HUES6 (cell line): ENCODE results near the gene LPCAT2.

Source experiments
- H3K27ac ChIP-seq: 2 replicates; pipeline ENCODE4 v1.7.0; 2013; ENCODE audit warnings: low read depth, mild to moderate bottlenecking, low read length, inconsistent platforms
- H3K27me3 ChIP-seq: 2 replicates; pipeline ENCODE4 v1.6.1; 2013; ENCODE audit warnings: low read length; ENCODE audit not compliant: control insufficient read depth, insufficient read depth
- H3K36me3 ChIP-seq: 2 replicates; pipeline ENCODE4 v1.6.1; 2013; ENCODE audit warnings: low read length; ENCODE audit not compliant: control insufficient read depth, insufficient read depth
- H3K4me1 ChIP-seq: 2 replicates; pipeline ENCODE4 v1.6.1; 2013; ENCODE audit warnings: low read length; ENCODE audit not compliant: control insufficient read depth, insufficient read depth
- H3K4me3 ChIP-seq: 2 replicates; pipeline ENCODE4 v1.5.1; 2013; ENCODE audit warnings: low read depth, low read length
- H3K9ac ChIP-seq: one replicate; pipeline ENCODE4 v1.6.1; 2013; ENCODE audit warnings: mild to moderate bottlenecking, low read length
- H3K9me3 ChIP-seq: 2 replicates; pipeline ENCODE4 v1.6.1; 2013; ENCODE audit warnings: low read depth, low read length; ENCODE audit not compliant: control insufficient read depth, insufficient read depth

The LPCAT2 gene

DNA sequence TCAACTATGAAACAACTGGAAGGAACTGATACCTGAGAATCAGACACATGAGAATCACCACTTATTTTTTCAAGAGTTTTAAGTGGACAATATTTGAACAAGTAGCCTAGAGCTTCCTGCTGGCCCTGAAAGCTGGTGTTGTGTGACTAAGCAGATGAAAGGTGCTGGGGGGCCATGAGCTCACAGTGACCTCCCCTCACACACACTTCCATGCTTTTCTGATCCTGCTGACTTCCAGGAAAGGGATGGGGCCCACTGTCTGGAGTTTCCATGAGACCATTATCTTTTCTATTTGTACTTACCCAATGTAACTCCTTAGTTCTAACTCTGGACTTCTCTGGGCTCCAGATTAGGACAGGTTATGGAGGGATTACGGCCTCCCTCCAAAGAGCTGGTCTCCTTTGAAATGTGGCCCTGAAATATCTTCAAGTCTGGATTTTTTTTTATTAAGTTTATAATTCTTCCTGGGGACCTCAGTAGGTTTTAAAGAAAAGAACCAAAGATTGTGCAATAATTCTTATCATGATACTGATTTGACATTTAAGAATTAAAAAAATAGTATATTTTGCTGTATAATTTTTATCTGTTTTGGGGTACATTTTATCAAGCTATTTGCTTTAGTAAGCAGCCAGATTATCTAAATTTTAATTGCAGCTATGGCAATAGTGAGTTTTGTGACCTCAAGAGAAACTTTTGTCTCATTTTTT lies 62.5 kb downstream of the LPCAT2 start:
- Histone ChIP-seq H3K4me1 (no peaks in the 10 kb centered on the region), H3K27ac (no peak overlapping the region), H3K36me3 (no peaks in the 10 kb centered on the region), H3K27me3 (no peaks in the 10 kb centered on the region), H3K9ac (no peak overlapping the region), H3K9me3 (no peaks in the 10 kb centered on the region), H3K4me3 (no peak overlapping the region)

DNA sequence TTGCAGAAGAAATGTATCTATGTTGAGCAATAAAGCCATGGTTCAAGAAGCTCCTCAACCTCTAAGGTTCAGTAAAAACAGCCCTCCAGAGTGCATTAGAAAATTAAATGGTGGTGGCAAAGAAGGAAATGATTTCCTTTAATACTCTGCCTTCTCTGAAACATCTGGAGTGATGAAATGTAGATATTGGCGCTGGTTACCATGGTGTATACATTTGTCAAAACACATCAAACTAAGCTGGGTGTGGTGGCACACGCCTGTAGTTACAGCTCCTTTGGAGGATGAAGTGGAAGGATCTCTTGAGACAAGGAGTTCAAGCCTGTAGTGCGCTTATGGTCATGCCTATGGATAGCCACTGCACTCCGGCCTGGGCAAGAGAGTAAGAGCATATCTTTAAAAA lies 63.6 kb downstream of the LPCAT2 start:
- Histone ChIP-seq H3K27me3 (no peaks in the 10 kb centered on the region), H3K9ac (no peak overlapping the region), H3K36me3 (no peaks in the 10 kb centered on the region), H3K4me3 (no peak overlapping the region), H3K27ac (no peak overlapping the region), H3K9me3 (no peaks in the 10 kb centered on the region), H3K4me1 (no peaks in the 10 kb centered on the region)

DNA sequence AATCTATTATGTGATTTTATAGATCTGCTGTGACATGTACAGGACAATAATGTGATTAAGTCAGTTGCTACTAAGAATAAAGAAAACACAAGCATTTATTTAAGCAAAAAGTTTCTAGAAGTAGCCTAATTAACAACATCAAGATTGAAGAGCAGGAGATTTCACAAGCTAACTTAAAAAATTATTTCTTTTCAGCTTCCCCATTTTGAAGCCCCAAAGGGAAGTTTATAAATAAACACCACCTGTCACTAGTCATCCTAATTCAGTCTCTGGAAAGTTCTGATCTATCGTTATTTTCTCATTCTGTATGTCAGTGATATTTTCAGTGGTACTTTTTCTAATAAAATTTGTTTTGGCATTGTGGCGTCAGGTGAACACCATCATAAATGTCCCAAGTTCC lies 65.9 kb downstream of the LPCAT2 start:
- Histone ChIP-seq H3K4me3 (no peak overlapping the region), H3K27ac (no peak overlapping the region), H3K4me1 (no peaks in the 10 kb centered on the region), H3K9me3 (no peaks in the 10 kb centered on the region), H3K36me3 (peaks cover 5% of the 10 kb centered on the region), H3K9ac (no peak overlapping the region), H3K27me3 (no peaks in the 10 kb centered on the region)

DNA sequence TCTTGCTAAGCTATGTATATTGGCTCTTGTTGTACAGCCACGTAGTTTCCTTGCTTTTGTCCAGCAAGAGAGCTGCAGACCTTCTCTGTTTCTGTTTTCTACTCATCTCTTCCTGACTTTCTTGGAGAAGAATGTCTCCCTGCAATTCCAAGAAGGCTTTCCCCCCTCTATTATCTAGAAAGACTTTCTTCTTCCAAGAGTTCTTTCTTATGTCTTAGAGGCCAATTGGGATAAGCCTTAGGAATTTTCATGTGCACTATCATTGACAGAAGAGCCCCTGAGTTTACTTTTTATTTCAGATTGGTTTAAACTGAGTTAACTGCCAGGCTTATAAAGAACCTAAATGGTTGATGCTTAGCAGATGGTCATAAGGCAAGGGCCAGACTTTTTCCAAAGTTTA lies 66.6 kb downstream of the LPCAT2 start:
- Histone ChIP-seq H3K36me3 (peaks cover 6% of the 10 kb centered on the region), H3K9me3 (no peaks in the 10 kb centered on the region), H3K27me3 (no peaks in the 10 kb centered on the region), H3K4me3 (no peak overlapping the region), H3K27ac (no peak overlapping the region), H3K4me1 (no peaks in the 10 kb centered on the region), H3K9ac (no peak overlapping the region)

DNA sequence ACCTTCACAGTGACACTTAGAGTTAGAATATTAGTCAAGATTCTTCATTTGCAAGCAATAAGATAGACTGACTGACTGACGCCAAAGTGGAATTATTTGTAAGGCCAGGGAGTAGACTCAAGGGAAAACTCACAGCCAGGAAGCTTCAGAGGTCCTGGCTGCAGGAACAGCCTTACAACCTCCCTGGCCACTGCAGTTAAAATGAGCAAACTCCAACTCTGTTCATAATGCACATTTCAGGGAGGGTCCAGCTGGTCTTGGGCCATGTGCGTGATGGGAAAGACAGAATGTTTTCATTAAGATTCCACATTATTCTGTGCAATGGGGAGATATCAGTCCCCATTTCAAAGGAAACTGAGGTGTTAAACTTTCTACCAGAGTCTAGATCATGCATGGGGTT lies 67.5 kb downstream of the LPCAT2 start:
- Histone ChIP-seq H3K36me3 (peaks cover 6% of the 10 kb centered on the region), H3K27ac (no peak overlapping the region), H3K9ac (no peak overlapping the region), H3K4me3 (no peak overlapping the region), H3K27me3 (no peaks in the 10 kb centered on the region), H3K4me1 (no peaks in the 10 kb centered on the region), H3K9me3 (no peaks in the 10 kb centered on the region)

DNA sequence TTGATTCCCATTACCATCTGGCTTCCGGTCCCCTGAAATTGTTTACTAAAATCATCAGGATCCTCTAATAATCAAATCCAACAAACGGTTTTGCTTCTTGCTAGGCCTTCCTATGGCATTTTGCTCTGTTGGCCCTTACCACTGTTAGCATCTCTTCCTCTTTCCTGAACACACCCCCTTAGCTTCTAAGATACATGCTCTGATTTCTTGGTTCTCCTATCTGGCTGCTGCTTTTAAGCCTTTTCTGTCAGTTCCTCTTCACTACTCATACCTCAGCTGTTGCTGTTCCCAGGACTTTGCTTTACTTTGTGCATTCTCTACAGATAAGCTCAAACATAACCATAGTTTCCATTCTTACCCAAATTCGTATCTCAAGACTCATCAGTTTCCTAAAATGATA lies 69.0 kb downstream of the LPCAT2 start:
- peaks cover 6% of the 10 kb centered on the region for H3K36me3 ChIP-seq

DNA sequence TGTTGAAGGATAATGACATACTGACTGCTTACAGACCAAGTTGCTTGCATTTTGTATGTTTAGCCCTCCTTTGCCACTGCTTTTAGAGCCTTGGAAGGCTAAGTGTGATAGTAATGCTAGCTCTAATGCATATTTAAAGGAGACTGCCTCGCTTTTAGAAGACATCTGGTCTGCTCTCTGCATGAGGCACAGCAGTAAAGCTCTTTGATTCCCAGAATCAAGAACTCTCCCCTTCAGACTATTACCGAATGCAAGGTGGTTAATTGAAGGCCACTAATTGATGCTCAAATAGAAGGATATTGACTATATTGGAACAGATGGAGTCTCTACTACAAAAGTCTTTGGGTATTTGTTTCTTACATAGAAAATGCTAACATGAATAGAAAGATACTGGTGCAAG lies 76.8 kb downstream of the LPCAT2 start:
- no peak overlapping the region for H3K27ac ChIP-seq
- no peaks in the 10 kb centered on the region for H3K9me3 ChIP-seq
- H3K9ac ChIP-seq, result no peak overlapping the region
- H3K36me3 ChIP-seq, result no peaks in the 10 kb centered on the region; the same call in 1 of the 2 replicates
- H3K4me1 ChIP-seq, result no peaks in the 10 kb centered on the region
- H3K27me3 ChIP-seq, result no peaks in the 10 kb centered on the region
- H3K4me3 ChIP-seq, result no peak overlapping the region

More for the DNA sequence above, 69.0 kb downstream of the LPCAT2 start:
- H3K4me1 ChIP-seq, result no peaks in the 10 kb centered on the region
- no peak overlapping the region for H3K4me3 ChIP-seq
- no peak overlapping the region for H3K27ac ChIP-seq
- no peak overlapping the region for H3K9ac ChIP-seq
- no peaks in the 10 kb centered on the region for H3K9me3 ChIP-seq
- no peaks in the 10 kb centered on the region for H3K27me3 ChIP-seq

DNA sequence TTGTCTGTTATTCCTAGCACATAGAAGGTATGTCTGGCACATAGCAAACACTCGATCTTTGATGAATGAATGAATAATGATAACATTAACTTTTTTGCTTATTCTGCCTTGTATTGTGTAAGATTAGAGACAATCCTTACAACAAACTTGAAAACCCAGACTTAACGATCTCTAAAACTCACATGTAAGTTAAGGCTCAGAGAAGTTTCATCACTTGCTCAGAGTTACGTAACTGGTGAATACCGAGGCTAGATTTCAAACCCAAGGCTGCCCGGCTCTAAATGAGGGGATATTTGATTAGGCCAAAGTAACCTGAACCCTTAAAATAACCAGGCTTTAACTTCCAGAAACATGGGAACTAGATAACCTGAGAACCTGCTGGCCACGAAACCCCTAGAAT lies 79.9 kb downstream of the LPCAT2 start:
- Histone ChIP-seq H3K27ac (no peak overlapping the region), H3K9ac (no peak overlapping the region), H3K4me3 (no peak overlapping the region), H3K27me3 (no peaks in the 10 kb centered on the region), H3K9me3 (no peaks in the 10 kb centered on the region), H3K4me1 (no peaks in the 10 kb centered on the region), H3K36me3 (no peaks in the 10 kb centered on the region)

DNA sequence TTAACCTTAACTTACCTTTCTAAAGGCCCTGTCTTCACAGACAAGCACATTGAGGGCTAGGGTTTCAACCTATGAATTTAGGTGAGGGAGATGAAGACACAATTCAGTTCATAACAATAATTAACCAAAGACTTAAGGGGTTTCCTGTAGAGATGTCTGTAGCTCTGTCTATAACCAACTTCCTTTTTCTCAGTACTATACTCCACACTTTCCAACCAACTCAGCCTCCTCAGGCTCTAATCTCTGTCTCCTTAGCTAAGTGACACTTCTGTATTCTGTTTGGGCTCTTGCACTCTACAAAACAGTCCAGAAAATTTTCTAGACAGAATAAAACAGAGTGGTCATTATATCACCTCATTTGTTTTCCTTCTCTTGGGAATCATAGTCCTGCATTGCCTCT lies 83.4 kb downstream of the LPCAT2 start:
- Histone ChIP-seq H3K36me3 (no peaks in the 10 kb centered on the region), H3K9ac (no peak overlapping the region), H3K27me3 (no peaks in the 10 kb centered on the region), H3K4me1 (no peaks in the 10 kb centered on the region), H3K9me3 (no peaks in the 10 kb centered on the region), H3K27ac (no peak overlapping the region), H3K4me3 (no peak overlapping the region)

DNA sequence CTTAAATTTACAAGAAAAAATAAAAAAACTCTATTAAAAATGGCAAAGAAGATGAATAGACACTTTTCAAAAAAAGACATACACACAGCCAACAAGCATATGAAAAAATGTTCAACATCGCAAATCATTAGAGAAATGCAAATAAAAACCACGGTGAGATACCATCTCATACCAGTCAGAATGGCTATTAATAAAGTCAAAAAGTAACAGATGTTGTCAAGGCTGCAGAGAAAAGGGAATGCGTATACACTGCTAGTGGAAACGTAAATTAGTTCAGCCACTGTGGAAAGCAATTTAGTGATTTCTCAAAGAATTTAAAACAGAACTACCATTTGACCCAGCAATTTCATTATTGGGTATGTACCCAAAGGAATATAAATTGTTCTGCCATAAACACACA lies 89.1 kb downstream of the LPCAT2 start:
- 0 out of 2 replicates have a peak, but pooled peaks cover 3% of the 10 kb centered on the region for H3K4me1 ChIP-seq
- no peak overlapping the region for H3K27ac ChIP-seq
- no peaks in the 10 kb centered on the region for H3K9me3 ChIP-seq
- no peak overlapping the region for H3K9ac ChIP-seq
- H3K4me3 ChIP-seq, result no peak overlapping the region
- H3K36me3 ChIP-seq, result no peaks in the 10 kb centered on the region
- H3K27me3 ChIP-seq, result no peaks in the 10 kb centered on the region

DNA sequence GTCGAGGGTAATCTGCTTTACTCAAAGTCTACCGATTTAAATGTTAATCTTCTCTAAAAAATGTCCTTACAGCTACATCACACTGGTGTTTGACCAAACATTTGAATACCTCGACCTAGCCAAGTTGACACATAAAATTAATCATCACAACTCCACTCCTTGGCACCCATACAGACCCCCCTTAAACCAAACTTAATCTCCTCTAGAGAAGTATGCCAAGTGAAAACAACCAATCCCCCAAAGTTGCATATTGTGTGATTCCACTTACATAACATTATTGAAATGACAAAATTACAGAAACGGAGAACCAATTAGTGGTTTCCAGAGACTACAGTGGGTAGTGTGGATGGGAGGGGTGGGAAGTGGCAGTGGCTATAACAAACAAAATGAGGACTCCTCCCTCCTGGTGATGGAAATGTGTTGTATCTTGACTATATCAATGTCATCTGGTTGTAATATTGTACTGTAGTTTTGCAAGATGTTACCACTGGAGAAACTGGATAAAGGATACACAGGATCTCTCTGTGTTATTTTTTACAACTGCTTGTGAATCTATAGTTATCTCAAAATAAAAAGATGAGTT lies 97.0 kb downstream of the LPCAT2 start:
- Histone ChIP-seq H3K4me1 (no peaks in the 10 kb centered on the region), H3K27me3 (no peaks in the 10 kb centered on the region), H3K9ac (no peak overlapping the region)

More for the DNA sequence above, 97.0 kb downstream of the LPCAT2 start:
- Histone ChIP-seq H3K9me3 (no peaks in the 10 kb centered on the region), H3K4me3 (no peak overlapping the region), H3K27ac (no peak overlapping the region), H3K36me3 (no peaks in the 10 kb centered on the region)
